ENCODE data around the gene SANBR.

- TF ChIP-seq, protein P1, sequence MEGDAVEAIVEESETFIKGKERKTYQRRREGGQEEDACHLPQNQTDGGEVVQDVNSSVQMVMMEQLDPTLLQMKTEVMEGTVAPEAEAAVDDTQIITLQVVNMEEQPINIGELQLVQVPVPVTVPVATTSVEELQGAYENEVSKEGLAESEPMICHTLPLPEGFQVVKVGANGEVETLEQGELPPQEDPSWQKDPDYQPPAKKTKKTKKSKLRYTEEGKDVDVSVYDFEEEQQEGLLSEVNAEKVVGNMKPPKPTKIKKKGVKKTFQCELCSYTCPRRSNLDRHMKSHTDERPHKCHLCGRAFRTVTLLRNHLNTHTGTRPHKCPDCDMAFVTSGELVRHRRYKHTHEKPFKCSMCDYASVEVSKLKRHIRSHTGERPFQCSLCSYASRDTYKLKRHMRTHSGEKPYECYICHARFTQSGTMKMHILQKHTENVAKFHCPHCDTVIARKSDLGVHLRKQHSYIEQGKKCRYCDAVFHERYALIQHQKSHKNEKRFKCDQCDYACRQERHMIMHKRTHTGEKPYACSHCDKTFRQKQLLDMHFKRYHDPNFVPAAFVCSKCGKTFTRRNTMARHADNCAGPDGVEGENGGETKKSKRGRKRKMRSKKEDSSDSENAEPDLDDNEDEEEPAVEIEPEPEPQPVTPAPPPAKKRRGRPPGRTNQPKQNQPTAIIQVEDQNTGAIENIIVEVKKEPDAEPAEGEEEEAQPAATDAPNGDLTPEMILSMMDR (IDR thresholded peaks at IDR 0.05), result no peak
- TF ChIP-seq POLR2A (IDR thresholded peaks at IDR 0.05), result no peak
Measured at GRCh38 chr2:61021228-61021660, 44.4 kb upstream of the SANBR start.

Measured in vagina (tissue), 2 donors.